Endothelial cell (in vitro differentiated cells): ENCODE data around the gene RNF227. TPM values are rescaled to one million over a fixed set of nuclear protein-coding genes. Genes with fewer than 3 reads are reported as not detected.

ENCODE experiments used
- DNase-seq: peaks from one replicate; pipeline ENCODE4 v3.0.0; 2021; ENCODE audit warnings: low spot score
- H3K27ac Mint-ChIP-seq: one replicate; pipeline ENCODE4 v1.8.0; 2021; ENCODE audit warnings: mixed read lengths, inconsistent platforms; ENCODE audit not compliant: unreplicated experiment
- H3K27me3 Mint-ChIP-seq: one replicate; pipeline ENCODE4 v1.8.0; 2021; ENCODE audit warnings: mild to moderate bottlenecking, moderate library complexity, mixed read lengths, inconsistent platforms; ENCODE audit not compliant: unreplicated experiment
- H3K36me3 Mint-ChIP-seq: one replicate; pipeline ENCODE4 v1.8.0; 2021; ENCODE audit warnings: mild to moderate bottlenecking, low read depth, mixed read lengths, inconsistent platforms; ENCODE audit not compliant: unreplicated experiment
- H3K4me1 Mint-ChIP-seq: one replicate; pipeline ENCODE4 v1.8.0; 2021; ENCODE audit warnings: mild to moderate bottlenecking, mixed read lengths, inconsistent platforms; ENCODE audit not compliant: unreplicated experiment
- H3K4me3 Mint-ChIP-seq: one replicate; pipeline ENCODE4 v1.8.0; 2021; ENCODE audit warnings: mild to moderate bottlenecking, mixed read lengths, inconsistent platforms; ENCODE audit not compliant: unreplicated experiment
- H3K9me3 Mint-ChIP-seq: one replicate; pipeline ENCODE4 v1.8.0; 2021; ENCODE audit warnings: mixed read lengths, inconsistent platforms; ENCODE audit not compliant: unreplicated experiment
- CTCF ChIP-seq: fragments of 200-600 bp; sonication (generic); IDR thresholded peaks from one replicate; pipeline ENCODE4 v1.5.0; 2021; ENCODE audit warnings: antibody characterized with exemption; ENCODE audit not compliant: unreplicated experiment
- long read RNA-seq: library from polyadenylated mRNA; unstranded; transcript quantifications from one replicate; pipeline ENCODE4 v2.0.0, GENCODE V29; 2020; ENCODE audit not compliant: unreplicated experiment
- total RNA-seq: library from RNA; stranded (reverse); fragmentation: NEBNext Ultra II Directional; extraction: Animal tissue kit (Norgen Biotek cat#: 25700); gene quantifications from one replicate; pipeline ENCODE4 v1.2.1, GENCODE V29; 2021; ENCODE audit not compliant: unreplicated experiment

Gene RNF227
- 0.77 TPM for total RNA-seq
- long read RNA-seq: 0 reads

GRCh38 chr17:7915611-7916384 is at the start of gene RNF227:
RNF227 (minus strand) TSS chr17:7916289; CDS start chr17:7916195, 94 bp downstream.
- peaks cover 27% of the 10 kb centered on the region for H3K4me1 Mint-ChIP-seq
- peaks cover 3% of the 10 kb centered on the region for H3K36me3 Mint-ChIP-seq
- H3K27ac Mint-ChIP-seq: no peak within 1 kb of the TSS
- no peaks in the 10 kb centered on the region for H3K9me3 Mint-ChIP-seq
- H3K27me3 Mint-ChIP-seq: peaks cover 16% of the 10 kb centered on the region
- no peak for TF ChIP-seq CTCF
- H3K4me3 Mint-ChIP-seq: peak within 1 kb of the TSS; percentile 88
- peak; percentile 72 for DNase-seq

GRCh38 chr17:7961421-7961820 is 45.3 kb upstream of the RNF227 start:
- no peak for DNase-seq
- no peak overlapping the region for H3K27ac Mint-ChIP-seq
- no peaks in the 10 kb centered on the region for H3K36me3 Mint-ChIP-seq
- peaks cover 8% of the 10 kb centered on the region for H3K4me1 Mint-ChIP-seq
- no peak overlapping the region for H3K4me3 Mint-ChIP-seq
- TF ChIP-seq CTCF: no peak
- H3K9me3 Mint-ChIP-seq: no peaks in the 10 kb centered on the region
- H3K27me3 Mint-ChIP-seq: peaks cover 3% of the 10 kb centered on the region

GRCh38 chr17:7959503-7960253 is 43.6 kb upstream of the RNF227 start:
- no peak for DNase-seq
- no peaks in the 10 kb centered on the region for H3K36me3 Mint-ChIP-seq
- no peak for TF ChIP-seq CTCF
- H3K27ac Mint-ChIP-seq: no peak overlapping the region
- peaks cover 3% of the 10 kb centered on the region for H3K27me3 Mint-ChIP-seq
- peaks cover 8% of the 10 kb centered on the region for H3K4me1 Mint-ChIP-seq
- no peaks in the 10 kb centered on the region for H3K9me3 Mint-ChIP-seq
- H3K4me3 Mint-ChIP-seq: no peak overlapping the region

GRCh38 chr17:7956228-7956965 is 40.3 kb upstream of the RNF227 start:
- Mint-ChIP-seq H3K27me3 (peaks cover 1% of the 10 kb centered on the region), H3K9me3 (no peaks in the 10 kb centered on the region), H3K27ac (no peak overlapping the region), H3K4me1 (peaks cover 8% of the 10 kb centered on the region), H3K36me3 (peaks cover 1% of the 10 kb centered on the region), H3K4me3 (no peak overlapping the region)
- DNase-seq: no peak
- no peak for TF ChIP-seq CTCF
